CD4-positive, alpha-beta T cell (primary cell): ENCODE measurements around the gene GCK. TPM values are rescaled to one million over a fixed set of nuclear protein-coding genes. Genes with fewer than 3 reads are reported as not detected.

Experiments used
- ATAC-seq: fragments of 200-7000 bp; cut with Tn5 transposase; one replicate; pipeline ENCODE4 v1.10.0; 2022; ENCODE audit warnings: mild to moderate bottlenecking; ENCODE audit not compliant: poor library complexity
- CTCF ChIA-PET: fragments of 350-600 bp; sonication (Branson Sonifier 250); formaldehyde crosslinking; loops from one replicate; lab custom pipeline; 2021; ENCODE audit warnings: antibody characterized with exemption, inconsistent platforms; lab: Charles Lee
- POLR2A ChIA-PET: fragments of 350-600 bp; sonication (Branson Sonifier 250); formaldehyde crosslinking; loops from one replicate; lab custom pipeline; 2021; ENCODE audit warnings: antibody characterized with exemption, inconsistent platforms; lab: Charles Lee
- DNase-seq, 14 experiments: peaks; one replicate each; pipeline ENCODE4 v3.0.0-alpha.2; 2013 to 2020; ENCODE audit warnings: mixed read lengths in 2 of 14
- H3K27ac ChIP-seq, 2 donors: one replicate each; pipeline versions ENCODE4 v1.5.1 to v1.7.0; 2013; ENCODE audit warnings: low read length in 2 of 2, low read depth in 1 of 2, mild to moderate bottlenecking in 1 of 2
- H3K27me3 ChIP-seq, 2 experiments: 1 replicate in 1 of 2; 2 replicates in 1 of 2; pipeline versions ENCODE4 v1.6.1 to v1.7.0; 2013; ENCODE audit warnings: low read length in 2 of 2, control low read depth in 1 of 2, mild to moderate bottlenecking in 1 of 2, moderate library complexity in 1 of 2; ENCODE audit not compliant: insufficient read depth in 2 of 2, control insufficient read depth in 1 of 2
- H3K36me3 ChIP-seq: one replicate; pipeline ENCODE4 v1.6.1; 2013; ENCODE audit warnings: low read length, control low read depth; ENCODE audit not compliant: insufficient read depth
- H3K4me1 ChIP-seq: one replicate; pipeline ENCODE4 v1.6.1; 2013; ENCODE audit warnings: low read length, control low read depth; ENCODE audit not compliant: insufficient read depth
- H3K4me3 ChIP-seq: one replicate; pipeline ENCODE4 v1.5.1; 2013; ENCODE audit warnings: mild to moderate bottlenecking, low read length, moderate library complexity
- H3K9me3 ChIP-seq, 2 experiments: 1 replicate in 1 of 2; 2 replicates in 1 of 2; pipeline versions ENCODE4 v1.6.1 to v1.7.0; 2013; ENCODE audit warnings: low read length in 2 of 2, mild to moderate bottlenecking in 2 of 2, control low read depth in 1 of 2, moderate library complexity in 1 of 2; ENCODE audit not compliant: control insufficient read depth in 1 of 2, insufficient read depth in 1 of 2
- H3K27ac Mint-ChIP-seq: one replicate; pipeline ENCODE4 v1.8.0; 2020; ENCODE audit warnings: mixed read lengths
- H3K27me3 Mint-ChIP-seq: one replicate; pipeline ENCODE4 v1.8.0; 2021; ENCODE audit warnings: mixed read lengths
- H3K36me3 Mint-ChIP-seq: one replicate; pipeline ENCODE4 v1.8.0; 2021; ENCODE audit warnings: low read depth, mixed read lengths
- H3K4me1 Mint-ChIP-seq: one replicate; pipeline ENCODE4 v1.8.0; 2021; ENCODE audit warnings: low read depth, mixed read lengths
- H3K4me3 Mint-ChIP-seq: one replicate; pipeline ENCODE4 v1.8.0; 2020; ENCODE audit warnings: mild to moderate bottlenecking, mixed read lengths
- H3K9me3 Mint-ChIP-seq: one replicate; pipeline ENCODE4 v1.8.0; 2020; ENCODE audit warnings: mixed read lengths
- CTCF ChIP-seq: fragments of 200-600 bp; IDR thresholded peaks from one replicate; pipeline ENCODE4 v1.8.0; 2022; ENCODE audit warnings: antibody characterized with exemption, mild to moderate bottlenecking
- intact Hi-C, 2 experiments: fragments of 100-400 bp; cut with DNase I in 1 of 2; cut with micrococcal nuclease in 1 of 2; formaldehyde crosslinking; loops; one replicate each; pipeline versions ENCODE4 v1.15.1 to v1.9.0; 2023 to 2025; cut with DNase I, micrococcal nuclease
- total RNA-seq, 174 experiments: library from RNA in 2 of 174; stranded (reverse) in 2 of 174; gene quantifications; one replicate each; pipeline ENCODE4 v1.2.3 and lab custom pipeline; 2021 to 2026

The GCK gene
- total RNA-seq, 2 experiments from 2014 or later = 0.47 to 0.71 TPM

GRCh38 chr7:44097064-44097932, 91.9 kb downstream of the GCK start:
- H3K9me3 ChIP-seq = no peaks in the 10 kb centered on the region
- POLR2A ChIA-PET = no interaction called here
- Mint-ChIP-seq H3K4me3 (no peak overlapping the region), H3K36me3 (no peaks in the 10 kb centered on the region), H3K27me3 (no peaks in the 10 kb centered on the region), H3K27ac (no peak overlapping the region), H3K9me3 (no peaks in the 10 kb centered on the region), H3K4me1 (no peaks in the 10 kb centered on the region)
- H3K27me3 ChIP-seq = no peaks in the 10 kb centered on the region
- no peak for DNase-seq
- no peaks in the 10 kb centered on the region for H3K36me3 ChIP-seq
- no peak for ATAC-seq
- H3K27ac ChIP-seq = no peak overlapping the region
- intact Hi-C loops = no loop called here
- TF ChIP-seq CTCF = no peak
- no peak overlapping the region for H3K4me3 ChIP-seq
- no peaks in the 10 kb centered on the region for H3K4me1 ChIP-seq
- CTCF ChIA-PET = no interaction called here

- intact Hi-C loops = no loop called here
- Histone ChIP-seq H3K27me3 (no peaks in the 10 kb centered on the region), H3K4me1 (no peaks in the 10 kb centered on the region), H3K4me3 (no peak overlapping the region), H3K36me3 (no peaks in the 10 kb centered on the region), H3K9me3 (no peaks in the 10 kb centered on the region), H3K27ac (no peak overlapping the region)
- POLR2A ChIA-PET = no interaction called here
- CTCF ChIA-PET = no interaction called here
- H3K9me3 Mint-ChIP-seq = no peaks in the 10 kb centered on the region
- no peak for TF ChIP-seq CTCF
- no peaks in the 10 kb centered on the region for H3K4me1 Mint-ChIP-seq
- ATAC-seq (no peak), DNase-seq (no peak)
- no peak overlapping the region for H3K4me3 Mint-ChIP-seq
- no peak overlapping the region for H3K27ac Mint-ChIP-seq
- no peaks in the 10 kb centered on the region for H3K36me3 Mint-ChIP-seq
- H3K27me3 Mint-ChIP-seq = no peaks in the 10 kb centered on the region
These were observed 92.8 kb downstream of the GCK start for GRCh38 chr7:44096326-44096881.

- H3K27ac ChIP-seq = no peak overlapping the region
- H3K27ac Mint-ChIP-seq = no peak overlapping the region
- CTCF ChIA-PET = no interaction called here
- H3K4me1 ChIP-seq = no peaks in the 10 kb centered on the region
- H3K36me3 ChIP-seq = no peaks in the 10 kb centered on the region
- no peaks in the 10 kb centered on the region for H3K9me3 Mint-ChIP-seq
- TF ChIP-seq CTCF = no peak
- POLR2A ChIA-PET = no interaction called here
- DNase-seq (no peak), ATAC-seq (no peak)
- H3K4me3 ChIP-seq = no peak overlapping the region
- no peak overlapping the region for H3K4me3 Mint-ChIP-seq
- no peaks in the 10 kb centered on the region for H3K36me3 Mint-ChIP-seq
- H3K4me1 Mint-ChIP-seq = no peaks in the 10 kb centered on the region
- no peaks in the 10 kb centered on the region for H3K9me3 ChIP-seq
- no peaks in the 10 kb centered on the region for H3K27me3 ChIP-seq
- intact Hi-C loops = no loop called here
- H3K27me3 Mint-ChIP-seq = no peaks in the 10 kb centered on the region
These were observed 93.5 kb downstream of the GCK start for GRCh38 chr7:44095781-44096180.
